ENCODE data around the gene PEX14. TPM values are rescaled to one million over a fixed set of nuclear protein-coding genes. Genes with fewer than 3 reads are reported as not detected.

The PEX14 gene, protein sequence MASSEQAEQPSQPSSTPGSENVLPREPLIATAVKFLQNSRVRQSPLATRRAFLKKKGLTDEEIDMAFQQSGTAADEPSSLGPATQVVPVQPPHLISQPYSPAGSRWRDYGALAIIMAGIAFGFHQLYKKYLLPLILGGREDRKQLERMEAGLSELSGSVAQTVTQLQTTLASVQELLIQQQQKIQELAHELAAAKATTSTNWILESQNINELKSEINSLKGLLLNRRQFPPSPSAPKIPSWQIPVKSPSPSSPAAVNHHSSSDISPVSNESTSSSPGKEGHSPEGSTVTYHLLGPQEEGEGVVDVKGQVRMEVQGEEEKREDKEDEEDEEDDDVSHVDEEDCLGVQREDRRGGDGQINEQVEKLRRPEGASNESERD
- total RNA-seq = 10.4 and 13.6 TPM in 2 replicates

DNA sequence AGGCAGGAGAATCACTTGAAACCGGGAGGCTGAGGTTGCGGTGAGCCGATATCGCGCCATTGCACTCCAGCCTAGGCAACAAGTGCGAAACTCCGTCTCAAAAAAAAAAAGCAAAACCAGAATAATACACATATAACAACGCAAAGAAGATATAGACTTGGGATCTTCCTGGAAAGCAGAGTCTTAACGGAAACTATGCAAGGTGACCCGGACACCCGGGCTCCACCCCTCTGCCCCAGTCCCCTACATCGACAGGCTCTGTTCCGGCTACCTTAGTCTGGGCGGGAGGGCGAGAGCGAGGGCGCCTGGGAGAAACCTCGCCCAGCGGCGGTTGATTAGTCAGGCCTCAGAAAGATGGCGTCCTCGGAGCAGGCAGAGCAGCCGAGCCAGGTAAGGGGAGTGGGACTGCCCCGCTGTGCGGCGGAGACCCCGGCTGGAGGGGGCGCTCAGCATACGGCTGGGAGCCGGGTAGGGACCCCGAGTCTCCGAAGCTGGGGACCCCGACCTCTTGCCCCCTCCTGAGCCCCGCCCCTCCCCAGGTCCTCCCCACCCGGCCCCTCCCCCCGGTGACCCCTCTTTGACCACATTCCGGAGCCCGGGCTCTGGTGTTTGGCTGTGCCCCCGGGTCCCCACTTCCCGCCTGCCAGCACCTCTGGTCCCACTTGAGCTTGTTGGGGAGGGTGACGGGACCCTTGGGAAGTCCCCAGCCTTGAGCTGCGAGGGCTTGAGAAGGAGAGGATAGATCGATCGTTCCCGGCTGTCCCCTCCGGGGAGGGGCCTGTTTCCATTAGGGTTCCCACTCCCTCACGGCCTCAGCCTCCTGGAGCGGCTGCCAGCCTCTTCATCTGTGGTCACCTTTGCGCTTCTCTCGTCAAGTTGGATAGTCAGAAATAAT, at the start of gene PEX14:
Gene PEX14, plus strand, starts transcription at position 338 of the 895 bp plus-strand sequence. Its CDS starts 17 bp downstream, at position 355.

DNA sequence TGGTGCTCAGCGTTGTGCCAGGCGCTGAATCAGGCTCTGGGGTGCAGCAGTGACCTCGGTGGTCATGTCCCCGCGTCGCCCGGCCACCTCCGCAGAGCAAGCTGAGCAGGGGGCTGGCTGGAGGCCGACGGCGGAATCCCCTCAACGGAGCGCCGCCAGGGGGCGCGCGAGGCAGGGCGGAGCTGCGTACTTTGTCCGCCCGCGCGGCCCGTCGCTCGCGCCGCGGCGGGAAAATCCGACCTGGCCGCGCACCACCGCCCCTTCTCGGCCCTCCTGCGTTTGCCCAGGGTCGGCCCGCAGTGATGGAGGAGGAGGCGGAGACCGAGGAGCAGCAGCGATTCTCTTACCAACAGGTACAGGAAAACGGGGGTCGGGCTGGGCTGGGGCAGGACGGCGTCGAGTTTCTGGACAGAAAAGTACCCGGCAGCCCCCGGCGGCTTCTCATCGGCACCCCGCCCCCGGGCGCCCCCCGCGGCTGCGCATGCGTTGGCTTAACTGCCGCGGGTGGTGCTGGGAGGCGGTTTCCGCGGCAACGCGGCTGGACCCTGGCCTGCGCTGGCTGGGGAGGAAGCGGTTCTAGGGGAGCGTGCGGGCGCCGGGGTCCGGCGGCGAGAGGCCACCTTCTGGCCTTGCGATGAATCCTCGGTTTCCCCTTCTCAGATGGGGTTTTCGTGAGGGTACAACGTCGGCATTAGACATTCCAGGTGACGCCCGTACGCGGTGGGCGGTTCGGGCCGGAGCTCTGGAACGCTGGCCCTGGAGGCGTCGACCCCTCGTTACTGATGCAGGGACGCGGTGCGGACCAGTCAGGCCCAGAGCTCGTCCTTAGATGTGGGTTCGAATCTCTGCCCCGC, 44.3 kb upstream of the PEX14 start, which contains the start of gene CENPS:
Gene CENPS, plus strand, starts transcription at position 218 of the 854 bp plus-strand sequence. Its CDS starts 85 bp downstream, at position 303.

DNA sequence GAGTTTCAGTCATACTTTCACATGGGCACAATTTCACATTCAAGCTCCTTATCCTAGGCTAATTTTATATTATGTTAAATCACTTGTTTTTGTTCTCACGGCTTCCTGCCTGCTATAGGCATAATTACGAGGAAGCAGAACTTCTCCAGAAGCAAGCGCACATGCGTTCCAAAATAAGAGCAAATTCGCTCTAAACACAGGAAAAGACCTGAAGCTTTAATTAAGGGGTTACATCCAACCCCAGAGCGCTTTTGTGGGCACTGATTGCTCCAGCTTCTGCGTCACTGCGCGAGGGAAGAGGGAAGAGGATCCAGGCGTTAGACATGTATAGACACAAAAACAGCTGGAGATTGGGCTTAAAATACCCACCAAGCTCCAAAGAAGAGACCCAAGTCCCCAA, 25.0 kb upstream of the PEX14 start, which contains the start of gene CORT:
Gene CORT, plus strand, starts transcription at position 281 of the 400 bp plus-strand sequence. CDS start 193 bp downstream, outside the sequence.

DNA sequence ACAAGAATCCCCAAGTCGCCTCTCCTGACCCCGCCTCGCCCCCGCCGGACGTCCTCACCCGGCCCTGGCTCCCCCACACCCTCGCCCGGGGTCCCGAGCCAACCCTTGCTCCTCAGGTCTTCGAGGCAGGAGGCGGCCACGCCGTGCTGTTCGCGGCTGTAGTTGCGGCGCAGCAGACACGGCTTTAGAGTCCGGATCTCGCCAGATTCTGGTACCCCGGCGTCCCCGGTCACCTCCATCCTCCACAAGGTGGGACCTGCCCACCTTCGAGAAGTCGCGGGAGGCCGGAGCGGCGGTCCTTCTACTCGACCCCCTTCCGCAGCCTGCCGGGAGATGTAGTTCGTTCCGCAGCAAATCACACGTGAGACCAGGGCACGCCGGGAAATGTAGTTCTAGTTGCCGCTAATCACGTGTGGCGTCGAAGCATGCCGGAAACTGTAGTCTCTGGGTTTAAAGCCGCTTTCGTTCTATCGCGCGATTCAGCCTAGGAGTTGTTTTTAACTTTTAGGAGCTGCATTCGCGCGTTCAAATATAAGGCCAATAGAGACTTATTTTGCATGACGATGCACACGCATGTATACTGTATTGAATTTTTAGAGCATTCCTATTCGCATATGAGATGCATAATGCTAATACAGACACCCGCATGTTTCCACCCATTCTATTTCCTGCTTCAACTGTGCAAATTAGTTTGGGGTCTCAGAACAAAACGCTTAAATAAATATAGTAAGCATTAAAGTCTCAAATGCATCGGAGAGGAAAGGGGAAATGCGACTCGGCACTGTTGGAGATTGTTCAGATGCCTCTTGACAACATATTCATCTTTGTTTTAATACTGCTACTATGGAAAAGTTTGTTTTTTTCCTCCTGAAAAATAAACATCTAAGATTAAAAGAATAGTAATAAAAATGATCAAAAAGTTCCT, 2.3 kb upstream of the PEX14 start, which contains the start of gene DFFA:
Gene DFFA, minus strand, starts transcription at position 310 of the 925 bp plus-strand sequence. Its CDS starts 71 bp downstream, at position 239.

Other genes starting within 250 kb of the PEX14 start
- 45.4 and 140 TPM in 2 replicates for gene PGD, start 75.9 kb upstream of the PEX14 start, total RNA-seq
- gene CENPS, start 44.5 kb upstream of the PEX14 start, total RNA-seq = 9.9 and 25.3 TPM in 2 replicates
- gene CORT, start 24.9 kb upstream of the PEX14 start, total RNA-seq = not detected in 2 replicates
- gene DFFA, start 2.4 kb upstream of the PEX14 start, total RNA-seq = 37.2 and 54.1 TPM in 2 replicates

All from regular cardiac myocyte (primary cell).